Measurements from ENCODE around the gene KDM4F.

KDM4F gene

GRCh38 chr11:95082576-95083001 lies 33.4 kb downstream of the KDM4F start:
- Histone ChIP-seq H3K27me3 (ENCODE audit: control insufficient read depth, insufficient read depth, low read length) (no peaks in the 10 kb centered on the region), H3K36me3 (ENCODE audit: control insufficient read depth, low read depth, low read length) (no peaks in the 10 kb centered on the region), H3K9me3 (ENCODE audit: control insufficient read depth, low read depth, low read length) (no peaks in the 10 kb centered on the region), H3K9ac (ENCODE audit: low read length) (no peak overlapping the region), H3K27ac (ENCODE audit: low read length) (no peak overlapping the region), H3K4me1 (ENCODE audit: control insufficient read depth, low read depth, low read length) (peaks cover 6% of the 10 kb centered on the region), H3K4me3 (ENCODE audit: low read length) (no peak overlapping the region)

DNA sequence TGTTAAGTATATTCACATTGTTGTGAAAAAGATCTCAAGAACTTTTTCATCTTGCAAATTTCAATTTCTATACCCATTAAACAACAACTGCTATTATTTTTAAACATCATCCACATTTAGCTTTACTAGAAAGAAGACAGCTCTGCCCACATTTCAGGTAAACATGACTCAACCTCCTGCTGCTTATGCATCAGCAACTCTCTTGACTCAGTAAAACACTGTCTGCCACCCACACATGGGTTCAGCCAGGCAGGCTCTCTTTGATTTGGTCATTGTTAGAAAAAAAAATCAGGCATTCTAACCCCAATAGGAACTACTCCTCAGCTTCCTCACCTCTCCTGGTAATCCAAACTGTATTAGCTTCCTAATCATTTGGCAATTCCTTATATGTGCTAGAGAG lies 35.3 kb downstream of the KDM4F start:
- no peak overlapping the region for H3K9ac ChIP-seq (ENCODE audit: low read length)
- no peak overlapping the region for H3K4me3 ChIP-seq (ENCODE audit: low read length)
- H3K4me1 ChIP-seq (ENCODE audit: control insufficient read depth, low read depth, low read length) = peaks cover 11% of the 10 kb centered on the region
- no peak overlapping the region for H3K27ac ChIP-seq (ENCODE audit: low read length)
- H3K9me3 ChIP-seq (ENCODE audit: control insufficient read depth, low read depth, low read length) = no peaks in the 10 kb centered on the region
- peaks cover 13% of the 10 kb centered on the region for H3K27me3 ChIP-seq (ENCODE audit: control insufficient read depth, insufficient read depth, low read length)
- no peaks in the 10 kb centered on the region for H3K36me3 ChIP-seq (ENCODE audit: control insufficient read depth, low read depth, low read length)

GRCh38 chr11:95085117-95085816 lies 36.0 kb downstream of the KDM4F start:
- Histone ChIP-seq H3K4me1 (ENCODE audit: control insufficient read depth, low read depth, low read length) (peaks cover 11% of the 10 kb centered on the region), H3K27me3 (ENCODE audit: control insufficient read depth, insufficient read depth, low read length) (peaks cover 16% of the 10 kb centered on the region), H3K4me3 (ENCODE audit: low read length) (no peak overlapping the region), H3K9ac (ENCODE audit: low read length) (no peak overlapping the region), H3K9me3 (ENCODE audit: control insufficient read depth, low read depth, low read length) (no peaks in the 10 kb centered on the region), H3K27ac (ENCODE audit: low read length) (no peak overlapping the region), H3K36me3 (ENCODE audit: control insufficient read depth, low read depth, low read length) (no peaks in the 10 kb centered on the region)

DNA sequence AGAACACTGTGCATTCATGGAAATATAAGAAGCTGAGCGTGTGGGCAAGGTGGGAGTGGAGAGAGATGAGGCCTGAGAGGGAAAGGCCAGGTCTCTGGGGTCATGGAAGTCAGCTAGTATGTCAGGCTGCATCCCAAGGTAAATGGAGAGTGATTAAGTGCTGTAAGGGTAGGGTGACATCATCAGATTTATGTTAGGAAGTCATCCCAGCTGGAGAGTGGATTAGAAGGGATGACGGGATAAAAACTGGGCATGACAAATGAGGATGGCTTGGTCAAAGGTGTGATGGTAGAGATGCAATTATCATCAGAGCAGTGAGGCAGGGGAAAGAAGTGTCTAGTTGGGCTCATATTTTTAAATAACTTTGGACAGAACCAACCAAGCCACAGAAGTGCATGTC lies 36.9 kb downstream of the KDM4F start:
- Histone ChIP-seq H3K27me3 (ENCODE audit: control insufficient read depth, insufficient read depth, low read length) (peaks cover 25% of the 10 kb centered on the region), H3K4me3 (ENCODE audit: low read length) (no peak overlapping the region), H3K27ac (ENCODE audit: low read length) (no peak overlapping the region), H3K4me1 (ENCODE audit: control insufficient read depth, low read depth, low read length) (peaks cover 11% of the 10 kb centered on the region), H3K9ac (ENCODE audit: low read length) (no peak overlapping the region), H3K36me3 (ENCODE audit: control insufficient read depth, low read depth, low read length) (no peaks in the 10 kb centered on the region), H3K9me3 (ENCODE audit: control insufficient read depth, low read depth, low read length) (no peaks in the 10 kb centered on the region)

- H3K9me3 ChIP-seq (ENCODE audit: control insufficient read depth, low read depth, low read length) = no peaks in the 10 kb centered on the region
- H3K27ac ChIP-seq (ENCODE audit: low read length) = no peak overlapping the region
- H3K4me3 ChIP-seq (ENCODE audit: low read length) = no peak overlapping the region
- H3K27me3 ChIP-seq (ENCODE audit: control insufficient read depth, insufficient read depth, low read length) = peaks cover 34% of the 10 kb centered on the region
- H3K36me3 ChIP-seq (ENCODE audit: control insufficient read depth, low read depth, low read length) = no peaks in the 10 kb centered on the region
- no peak overlapping the region for H3K9ac ChIP-seq (ENCODE audit: low read length)
- peaks cover 5% of the 10 kb centered on the region for H3K4me1 ChIP-seq (ENCODE audit: control insufficient read depth, low read depth, low read length)
Measured at GRCh38 chr11:95086836-95087570, 37.8 kb downstream of the KDM4F start.

- H3K9me3 ChIP-seq (ENCODE audit: control insufficient read depth, low read depth, low read length) = no peaks in the 10 kb centered on the region
- H3K9ac ChIP-seq (ENCODE audit: low read length) = no peak overlapping the region
- no peak overlapping the region for H3K27ac ChIP-seq (ENCODE audit: low read length)
- no peaks in the 10 kb centered on the region for H3K36me3 ChIP-seq (ENCODE audit: control insufficient read depth, low read depth, low read length)
- peaks cover 9% of the 10 kb centered on the region for H3K4me1 ChIP-seq (ENCODE audit: control insufficient read depth, low read depth, low read length)
- peak overlapping the region; percentile 72 for H3K4me3 ChIP-seq (ENCODE audit: low read length)
- H3K27me3 ChIP-seq (ENCODE audit: control insufficient read depth, insufficient read depth, low read length) = peaks cover 37% of the 10 kb centered on the region
Measured at GRCh38 chr11:95088946-95089619, 39.9 kb downstream of the KDM4F start.

DNA sequence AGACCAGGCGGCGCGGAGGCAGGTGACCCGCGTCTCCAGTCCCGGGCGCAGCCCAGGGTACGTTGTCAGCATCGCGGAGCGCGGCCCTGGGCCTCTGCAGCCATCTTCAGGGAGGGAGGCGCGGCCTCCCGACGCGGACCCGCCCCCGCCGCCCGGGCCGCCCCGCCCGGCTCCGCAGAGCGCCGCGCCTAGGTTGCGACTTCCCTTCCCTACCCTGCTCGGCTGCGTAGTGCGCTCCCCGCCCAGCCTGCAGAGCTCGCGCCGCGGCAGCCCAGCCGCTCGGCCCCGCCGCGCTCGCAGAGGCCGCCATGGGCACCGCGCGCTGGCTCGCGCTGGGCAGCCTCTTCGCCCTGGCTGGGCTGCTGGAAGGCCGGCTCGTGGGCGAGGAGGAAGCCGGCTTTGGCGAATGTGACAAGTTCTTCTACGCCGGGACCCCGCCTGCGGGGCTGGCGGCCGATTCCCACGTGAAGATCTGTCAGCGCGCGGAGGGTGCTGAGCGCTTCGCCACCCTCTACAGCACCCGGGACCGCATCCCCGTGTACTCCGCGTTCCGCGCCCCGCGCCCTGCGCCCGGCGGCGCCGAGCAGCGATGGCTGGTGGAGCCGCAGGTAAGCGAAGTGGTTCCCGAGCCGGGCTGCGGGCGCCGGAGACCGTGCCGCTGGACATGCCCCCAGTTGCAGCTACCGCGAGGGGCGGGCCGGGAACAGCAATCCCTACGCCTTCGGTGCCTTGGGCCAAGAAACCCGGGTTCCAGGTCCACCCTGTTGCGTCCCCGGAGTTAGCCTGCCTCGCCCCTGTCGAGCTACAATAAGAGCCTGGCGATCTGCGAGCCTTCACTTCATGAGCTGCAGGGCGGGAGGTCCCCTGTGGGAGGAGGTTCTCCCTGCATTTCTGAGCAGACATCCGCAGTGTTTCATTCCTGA lies 40.7 kb downstream of the KDM4F start, which contains the start of gene ENDOD1:
Gene ENDOD1 (plus strand): TSS at position 227 of the 923 bp plus-strand sequence. CDS start 82 bp downstream, at position 309.
- peak within 1 kb of the TSS; percentile 15 for H3K9ac ChIP-seq (ENCODE audit: low read length)
- peaks cover 37% of the 10 kb centered on the region for H3K27me3 ChIP-seq (ENCODE audit: control insufficient read depth, insufficient read depth, low read length)
- peaks cover 9% of the 10 kb centered on the region for H3K4me1 ChIP-seq (ENCODE audit: control insufficient read depth, low read depth, low read length)
- H3K36me3 ChIP-seq (ENCODE audit: control insufficient read depth, low read depth, low read length) = no peaks in the 10 kb centered on the region
- H3K9me3 ChIP-seq (ENCODE audit: control insufficient read depth, low read depth, low read length) = no peaks in the 10 kb centered on the region
- H3K4me3 ChIP-seq (ENCODE audit: low read length) = peak within 1 kb of the TSS; percentile 72
- H3K27ac ChIP-seq (ENCODE audit: low read length) = no peak within 1 kb of the TSS

DNA sequence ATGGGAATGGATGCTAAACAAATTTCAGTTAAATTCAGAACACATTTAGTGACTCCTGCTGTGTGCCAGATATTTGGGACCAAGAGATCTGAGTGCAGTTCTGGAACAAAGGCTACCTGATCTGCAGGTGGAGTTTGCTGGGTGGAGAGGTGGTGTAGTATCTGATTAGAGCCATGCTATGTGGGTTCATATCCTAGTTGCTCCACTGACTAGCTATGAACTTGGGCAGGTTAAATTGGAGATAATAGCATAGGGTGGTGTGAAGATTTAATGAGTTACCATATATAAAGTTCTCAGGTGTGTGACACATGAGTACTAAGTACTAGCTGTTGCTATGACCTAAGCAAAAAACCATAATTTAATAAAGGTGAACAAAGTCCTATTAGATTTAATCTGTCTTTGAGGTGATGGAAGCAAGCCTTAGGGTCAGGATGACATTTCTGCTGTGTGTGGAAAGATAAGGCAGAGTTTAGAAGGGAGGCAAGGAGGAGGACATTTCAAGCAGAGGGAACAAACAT lies 42.5 kb downstream of the KDM4F start:
- H3K4me3 ChIP-seq (ENCODE audit: low read length) = no peak overlapping the region
- no peak overlapping the region for H3K9ac ChIP-seq (ENCODE audit: low read length)
- no peak overlapping the region for H3K27ac ChIP-seq (ENCODE audit: low read length)
- H3K36me3 ChIP-seq (ENCODE audit: control insufficient read depth, low read depth, low read length) = no peaks in the 10 kb centered on the region
- H3K4me1 ChIP-seq (ENCODE audit: control insufficient read depth, low read depth, low read length) = peaks cover 9% of the 10 kb centered on the region
- H3K27me3 ChIP-seq (ENCODE audit: control insufficient read depth, insufficient read depth, low read length) = peaks cover 37% of the 10 kb centered on the region
- H3K9me3 ChIP-seq (ENCODE audit: control insufficient read depth, low read depth, low read length) = no peaks in the 10 kb centered on the region

- H3K9ac ChIP-seq (ENCODE audit: low read length) = no peak overlapping the region
- peaks cover 9% of the 10 kb centered on the region for H3K4me1 ChIP-seq (ENCODE audit: control insufficient read depth, low read depth, low read length)
- H3K27ac ChIP-seq (ENCODE audit: low read length) = no peak overlapping the region
- H3K36me3 ChIP-seq (ENCODE audit: control insufficient read depth, low read depth, low read length) = no peaks in the 10 kb centered on the region
- no peaks in the 10 kb centered on the region for H3K9me3 ChIP-seq (ENCODE audit: control insufficient read depth, low read depth, low read length)
- H3K27me3 ChIP-seq (ENCODE audit: control insufficient read depth, insufficient read depth, low read length) = peaks cover 37% of the 10 kb centered on the region
- H3K4me3 ChIP-seq (ENCODE audit: low read length) = no peak overlapping the region
Measured at GRCh38 chr11:95092549-95093324, 43.5 kb downstream of the KDM4F start.

- Histone ChIP-seq H3K27ac (ENCODE audit: low read length) (no peak overlapping the region), H3K27me3 (ENCODE audit: control insufficient read depth, insufficient read depth, low read length) (peaks cover 34% of the 10 kb centered on the region), H3K9me3 (ENCODE audit: control insufficient read depth, low read depth, low read length) (no peaks in the 10 kb centered on the region), H3K36me3 (ENCODE audit: control insufficient read depth, low read depth, low read length) (no peaks in the 10 kb centered on the region), H3K9ac (ENCODE audit: low read length) (no peak overlapping the region), H3K4me3 (ENCODE audit: low read length) (no peak overlapping the region), H3K4me1 (ENCODE audit: control insufficient read depth, low read depth, low read length) (peaks cover 9% of the 10 kb centered on the region)
Measured at GRCh38 chr11:95093548-95093947, 44.3 kb downstream of the KDM4F start.

All from iPS-18a (cell line).